GM13977 (cell line): Measurements from ENCODE around the gene EXOC3L1.

ENCODE experiments used
- DNase-seq: peaks from one replicate; pipeline ENCODE4 v3.0.0; 2012; ENCODE audit warnings: low spot score
- in situ Hi-C: fragments of 300-500 bp; cut with MboI; formaldehyde crosslinking; loops from one replicate; pipeline ENCODE4 v1.12.0; 2022; ENCODE audit warnings: low sequenced_read_pairs, low pct_unique_long_range_greater_than_20kb, mixed read lengths, inconsistent platforms; ENCODE audit not compliant: unreplicated experiment
- TF ChIP-seq, protein P1 (sequence below): IDR thresholded peaks from 2 replicates; pipeline ENCODE4 v1.5.1; 2012; ENCODE audit warnings: mild to moderate bottlenecking, control low read depth; ENCODE audit not compliant: insufficient read depth; ENCODE audit errors: extremely low read depth, missing control alignments

Gene EXOC3L1

DNA sequence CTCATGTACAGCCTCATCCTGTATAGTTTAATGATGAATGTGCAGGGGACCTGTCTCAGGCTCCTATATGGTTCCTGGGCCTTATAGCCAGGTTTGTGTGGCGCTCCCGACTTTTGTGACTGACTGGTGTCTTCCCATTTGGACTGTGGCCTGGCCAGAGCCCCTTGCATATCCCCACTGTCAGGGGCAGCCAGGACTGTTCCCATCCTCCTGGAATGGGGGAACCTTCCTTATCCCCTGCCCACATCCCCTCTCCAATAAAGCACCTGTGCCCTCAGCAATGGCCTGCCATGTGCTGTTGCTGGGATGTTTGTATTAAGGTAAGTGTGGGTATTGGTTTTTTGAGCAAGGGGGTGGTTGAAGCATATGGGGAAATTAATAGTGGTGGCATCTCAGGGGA lies 41.7 kb downstream of the EXOC3L1 start:
- no peak for DNase-seq
- TF ChIP-seq, protein P1, sequence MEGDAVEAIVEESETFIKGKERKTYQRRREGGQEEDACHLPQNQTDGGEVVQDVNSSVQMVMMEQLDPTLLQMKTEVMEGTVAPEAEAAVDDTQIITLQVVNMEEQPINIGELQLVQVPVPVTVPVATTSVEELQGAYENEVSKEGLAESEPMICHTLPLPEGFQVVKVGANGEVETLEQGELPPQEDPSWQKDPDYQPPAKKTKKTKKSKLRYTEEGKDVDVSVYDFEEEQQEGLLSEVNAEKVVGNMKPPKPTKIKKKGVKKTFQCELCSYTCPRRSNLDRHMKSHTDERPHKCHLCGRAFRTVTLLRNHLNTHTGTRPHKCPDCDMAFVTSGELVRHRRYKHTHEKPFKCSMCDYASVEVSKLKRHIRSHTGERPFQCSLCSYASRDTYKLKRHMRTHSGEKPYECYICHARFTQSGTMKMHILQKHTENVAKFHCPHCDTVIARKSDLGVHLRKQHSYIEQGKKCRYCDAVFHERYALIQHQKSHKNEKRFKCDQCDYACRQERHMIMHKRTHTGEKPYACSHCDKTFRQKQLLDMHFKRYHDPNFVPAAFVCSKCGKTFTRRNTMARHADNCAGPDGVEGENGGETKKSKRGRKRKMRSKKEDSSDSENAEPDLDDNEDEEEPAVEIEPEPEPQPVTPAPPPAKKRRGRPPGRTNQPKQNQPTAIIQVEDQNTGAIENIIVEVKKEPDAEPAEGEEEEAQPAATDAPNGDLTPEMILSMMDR = no peak
- in situ Hi-C loops = no loop called here

DNA sequence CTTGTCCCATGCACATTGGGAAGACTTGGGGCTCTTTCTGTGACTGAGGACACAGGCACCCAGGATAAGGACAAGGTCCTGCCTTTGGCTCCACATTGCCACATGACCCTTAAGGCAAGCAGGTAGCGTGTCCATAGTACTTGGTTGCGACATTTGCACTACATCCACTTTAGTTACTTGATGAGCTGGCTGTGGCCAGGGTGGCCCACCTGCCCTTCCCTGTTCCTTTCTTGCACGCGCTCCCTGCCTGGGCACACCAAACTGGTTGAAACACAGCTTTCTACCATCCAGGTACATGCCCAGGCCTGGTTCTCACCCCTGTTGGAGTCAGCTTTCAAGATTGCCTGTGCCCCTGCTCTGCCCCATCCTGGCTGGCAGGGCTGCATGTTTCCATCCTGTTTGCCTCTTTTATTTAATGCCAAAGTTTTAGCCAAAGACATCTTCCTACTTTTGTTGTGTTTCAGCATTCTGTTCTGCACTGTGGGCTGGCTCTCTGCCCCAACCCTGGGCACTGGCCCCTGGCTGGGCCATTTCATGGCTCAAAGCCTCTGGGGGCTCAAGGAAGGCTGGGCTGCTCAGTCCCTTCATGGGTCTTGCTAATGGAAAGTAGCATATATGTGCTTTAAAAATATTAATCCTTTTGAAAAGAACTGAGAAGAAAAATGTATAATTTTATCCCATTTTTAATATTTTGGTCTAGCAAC lies 42.3 kb downstream of the EXOC3L1 start:
- no peak for DNase-seq
- TF ChIP-seq, protein P1 = no peak
- in situ Hi-C loops = no loop called here

DNA sequence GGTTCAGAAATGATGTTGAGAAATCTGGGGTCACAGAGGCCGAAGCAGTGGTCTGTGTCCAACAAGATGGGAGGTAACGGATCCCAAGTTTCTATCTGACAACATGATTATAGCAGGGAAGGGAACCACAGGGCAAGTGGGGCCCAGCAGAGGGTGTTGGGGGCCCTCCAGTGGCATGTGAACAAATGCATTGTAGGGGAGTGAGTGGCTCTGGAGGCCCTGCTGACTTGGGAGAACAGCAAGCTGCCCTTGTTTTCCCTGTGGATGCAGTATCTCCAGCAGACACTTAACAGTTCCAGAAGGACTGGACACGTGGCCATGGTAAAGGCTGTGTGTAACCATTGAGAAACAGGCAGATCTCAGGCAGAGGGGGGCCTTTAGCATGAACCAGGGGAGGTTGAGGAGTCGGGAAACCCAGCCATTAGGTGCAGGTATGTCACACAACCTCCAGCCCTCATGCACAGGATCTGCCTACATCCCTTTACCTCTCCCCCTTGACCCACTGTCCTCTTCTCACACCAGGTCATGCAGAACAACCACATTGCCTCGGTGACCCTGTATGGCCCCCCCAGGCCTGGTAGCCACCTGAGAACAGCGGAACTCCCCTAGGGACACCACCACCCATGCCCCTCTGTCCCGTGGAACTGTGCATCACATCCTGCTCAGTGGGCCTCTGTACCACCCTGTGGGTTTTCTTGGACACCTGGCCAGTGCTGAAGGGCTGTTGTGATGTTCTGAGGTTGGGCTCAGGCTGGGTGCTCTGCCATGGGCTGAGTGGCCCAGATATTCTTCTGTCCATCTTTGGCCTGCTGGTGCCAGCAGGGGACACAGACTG lies 43.2 kb downstream of the EXOC3L1 start:
- TF ChIP-seq, protein P1 = no peak
- peak; percentile 15 for DNase-seq
- in situ Hi-C loops = no loop called here

DNA sequence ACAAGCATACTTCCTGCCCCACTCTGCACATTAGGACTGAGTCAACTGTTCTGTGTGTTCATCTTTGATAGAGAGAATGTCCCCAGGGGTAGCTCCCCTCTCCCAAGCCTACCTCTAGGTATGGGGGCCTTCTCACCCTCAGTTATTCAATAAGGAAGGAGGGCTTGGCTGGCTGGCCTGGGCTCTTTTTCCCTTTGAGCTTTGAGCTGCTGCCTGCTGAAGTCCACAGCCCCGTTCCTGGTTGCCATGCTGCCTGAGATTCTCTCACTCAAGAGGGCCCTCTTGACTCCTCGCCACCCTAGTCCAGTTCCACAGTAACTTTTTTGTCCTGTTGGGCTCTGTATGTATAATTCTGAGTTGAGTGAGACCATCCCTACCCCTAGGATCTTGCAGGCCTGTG lies 44.2 kb downstream of the EXOC3L1 start:
- no peak for DNase-seq
- TF ChIP-seq, protein P1 = no peak
- in situ Hi-C loops = no loop called here

DNA sequence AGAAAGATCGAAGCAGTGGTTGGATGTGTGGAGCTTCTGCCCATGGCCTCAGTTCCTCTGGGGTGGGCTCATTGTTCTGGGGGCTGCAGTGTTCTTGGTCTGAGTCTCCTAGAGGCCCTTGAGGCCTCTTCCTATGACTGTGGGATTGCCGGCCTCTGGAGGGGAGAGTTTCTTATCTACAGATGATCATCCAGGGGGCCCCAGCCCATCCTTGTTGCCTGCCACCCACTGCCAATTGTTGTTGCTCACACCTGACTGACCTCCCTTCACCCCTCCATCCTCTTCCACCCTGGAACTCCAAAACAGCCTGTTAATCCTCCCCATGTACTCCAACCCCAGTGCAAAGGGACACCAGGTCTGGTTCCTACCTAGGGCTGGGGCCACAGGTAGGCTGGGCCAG lies 45.0 kb downstream of the EXOC3L1 start:
- in situ Hi-C loops = no loop called here
- TF ChIP-seq, protein P1 = no peak
- no peak for DNase-seq

DNA sequence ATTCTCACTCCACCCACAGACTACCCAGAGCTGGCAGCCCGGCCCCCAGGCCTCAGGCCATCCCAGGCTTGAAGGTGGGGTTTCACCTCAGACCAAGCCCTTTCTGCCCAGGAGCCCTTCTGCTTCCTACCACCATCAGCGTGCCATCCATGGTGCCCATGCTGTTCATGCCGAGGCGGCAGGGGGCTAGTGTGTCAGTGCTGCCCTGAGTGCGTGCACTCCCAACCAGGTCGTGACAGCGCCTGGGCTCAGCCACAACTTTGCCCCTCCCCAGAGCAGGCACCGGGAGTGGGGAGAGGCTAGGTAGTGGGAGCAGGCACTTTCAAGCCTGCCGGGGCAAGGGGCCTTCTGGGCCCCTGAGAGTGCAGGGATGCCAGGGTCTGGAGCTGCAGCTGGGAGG lies 47.6 kb downstream of the EXOC3L1 start:
- DNase-seq = no peak
- in situ Hi-C loops = no loop called here
- TF ChIP-seq, protein P1 = no peak
